ENCODE results near the gene MAPT.

Gene MAPT

DNA sequence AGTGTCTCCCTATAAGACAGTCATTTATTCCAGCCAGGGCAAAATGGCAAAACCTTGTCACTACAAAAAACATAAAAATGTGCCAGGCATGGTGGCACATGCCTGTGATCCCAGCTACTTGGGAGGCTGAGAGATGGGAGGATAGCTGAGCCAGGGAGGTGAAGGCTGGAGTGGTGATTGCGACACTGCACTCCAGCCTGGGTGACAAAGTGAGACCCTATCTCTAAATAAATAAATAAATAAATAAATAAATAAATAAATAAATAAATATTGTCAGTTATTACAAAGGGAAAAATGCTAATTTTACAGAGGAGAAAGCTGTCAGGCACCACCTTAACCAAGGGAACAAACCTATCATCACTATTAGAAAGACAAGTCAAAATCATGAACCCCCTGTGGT, 180.2 kb downstream of the MAPT start:
- no peak for DNase-seq

Measured in NCI-H446 treated with DMSO at 0.1 percent for 48 hours (cell line).